Calu3 (cell line): ENCODE data around the gene TMEM138. TPM values are rescaled to one million over a fixed set of nuclear protein-coding genes. Genes with fewer than 3 reads are reported as not detected.

Experiments
- BruUV-seq: library from RNA; stranded (reverse); fragments of 400-500 nt; replicated peaks from 2 replicates; lab custom pipeline; 2021; lab: Mats Ljungman, UMichigan
- CTCF ChIA-PET: fragments of 300-600 bp; sonication (Branson Sonifier 250); formaldehyde crosslinking; loops from one replicate; lab custom pipeline; 2022; ENCODE audit warnings: antibody characterized with exemption; lab: Charles Lee
- DNase-seq: peaks from one replicate; pipeline ENCODE4 v3.0.0; 2022
- H3K27ac Mint-ChIP-seq: one replicate; pipeline ENCODE4 v1.8.0; 2022; ENCODE audit warnings: mixed read lengths; ENCODE audit not compliant: unreplicated experiment
- H3K27me3 Mint-ChIP-seq: one replicate; pipeline ENCODE4 v1.8.0; 2022; ENCODE audit warnings: mixed read lengths; ENCODE audit not compliant: unreplicated experiment
- H3K36me3 Mint-ChIP-seq: one replicate; pipeline ENCODE4 v1.8.0; 2022; ENCODE audit warnings: mild to moderate bottlenecking, moderate library complexity, mixed read lengths; ENCODE audit not compliant: insufficient read depth, unreplicated experiment
- H3K4me1 Mint-ChIP-seq: one replicate; pipeline ENCODE4 v1.8.0; 2022; ENCODE audit warnings: mild to moderate bottlenecking, low read depth, mixed read lengths; ENCODE audit not compliant: unreplicated experiment
- H3K4me3 Mint-ChIP-seq: one replicate; pipeline ENCODE4 v1.8.0; 2022; ENCODE audit warnings: mild to moderate bottlenecking, low read depth, moderate library complexity, mixed read lengths; ENCODE audit not compliant: unreplicated experiment
- H3K9me3 Mint-ChIP-seq: one replicate; pipeline ENCODE4 v1.8.0; 2022; ENCODE audit warnings: low read depth, mixed read lengths; ENCODE audit not compliant: unreplicated experiment
- CTCF ChIP-seq: fragments of 200-600 bp; IDR thresholded peaks from one replicate; pipeline ENCODE4 v1.8.0; 2022; ENCODE audit warnings: antibody characterized with exemption; ENCODE audit not compliant: unreplicated experiment
- intact Hi-C: fragments of 100-400 bp; cut with micrococcal nuclease; formaldehyde crosslinking; loops from one replicate; pipeline ENCODE4 v1.10.0; 2022; ENCODE audit not compliant: unreplicated experiment
- total RNA-seq: library from RNA; stranded (reverse); gene quantifications from 2 replicates; pipeline ENCODE4 v1.2.3, GENCODE V29; 2022

TMEM138 gene
- total RNA-seq, 1 experiment from 2014 or later: 51.6 TPM

- H3K27me3 Mint-ChIP-seq: no peaks in the 10 kb centered on the region
- TF ChIP-seq CTCF: no peak
- DNase-seq: no peak
- intact Hi-C loops: no loop called here
- H3K9me3 Mint-ChIP-seq: no peaks in the 10 kb centered on the region
- BruUV-seq: no TSS peak
- H3K27ac Mint-ChIP-seq: no peak overlapping the region
- H3K4me3 Mint-ChIP-seq: no peak overlapping the region
- H3K36me3 Mint-ChIP-seq: peaks cover 10% of the 10 kb centered on the region
- CTCF ChIA-PET: interaction anchor here (1.6 kb wide), 1 partner anchor 13 kb away, joined by 3 read pairs; the partner anchor contains the start of gene TMEM138
- H3K4me1 Mint-ChIP-seq: no peaks in the 10 kb centered on the region
These were observed 12.9 kb upstream of the TMEM138 start for GRCh38 chr11:61349189-61349751.

- Mint-ChIP-seq H3K9me3 (no peaks in the 10 kb centered on the region), H3K27me3 (no peaks in the 10 kb centered on the region), H3K27ac (no peak overlapping the region), H3K4me3 (no peak overlapping the region), H3K36me3 (peaks cover 10% of the 10 kb centered on the region), H3K4me1 (no peaks in the 10 kb centered on the region)
- no peak for DNase-seq
- no peak for TF ChIP-seq CTCF
- BruUV-seq: no TSS peak
- intact Hi-C loops: no loop called here
- CTCF ChIA-PET: interaction anchor here (0.6 kb wide), 1 partner anchor 191 kb away, joined by 5 read pairs; no protein-coding TSS in a partner anchor
These were observed 12.3 kb upstream of the TMEM138 start for GRCh38 chr11:61349916-61350315.

- no peak for DNase-seq
- intact Hi-C loops: no loop called here
- H3K4me3 Mint-ChIP-seq: no peak overlapping the region
- no peak overlapping the region for H3K27ac Mint-ChIP-seq
- CTCF ChIA-PET: interaction anchor here (0.6 kb wide), 1 partner anchor 191 kb away, joined by 5 read pairs; no protein-coding TSS in a partner anchor
- H3K9me3 Mint-ChIP-seq: no peaks in the 10 kb centered on the region
- BruUV-seq: no TSS peak
- peaks cover 10% of the 10 kb centered on the region for H3K36me3 Mint-ChIP-seq
- H3K4me1 Mint-ChIP-seq: no peaks in the 10 kb centered on the region
- H3K27me3 Mint-ChIP-seq: no peaks in the 10 kb centered on the region
- no peak for TF ChIP-seq CTCF
These were observed 11.8 kb upstream of the TMEM138 start for GRCh38 chr11:61350336-61350735.

- no peak overlapping the region for H3K4me3 Mint-ChIP-seq
- CTCF ChIA-PET: no interaction called here
- no peak for TF ChIP-seq CTCF
These were observed 11.4 kb upstream of the TMEM138 start for GRCh38 chr11:61350803-61351202.

More at GRCh38 chr11:61350803-61351202, 11.4 kb upstream of the TMEM138 start:
- no peaks in the 10 kb centered on the region for H3K9me3 Mint-ChIP-seq
- DNase-seq: no peak
- no TSS peak for BruUV-seq
- no peak overlapping the region for H3K27ac Mint-ChIP-seq
- H3K27me3 Mint-ChIP-seq: no peaks in the 10 kb centered on the region
- no peaks in the 10 kb centered on the region for H3K4me1 Mint-ChIP-seq
- peaks cover 10% of the 10 kb centered on the region for H3K36me3 Mint-ChIP-seq
- intact Hi-C loops: no loop called here
